Measurements from ENCODE around the gene PDE6H.

DNA sequence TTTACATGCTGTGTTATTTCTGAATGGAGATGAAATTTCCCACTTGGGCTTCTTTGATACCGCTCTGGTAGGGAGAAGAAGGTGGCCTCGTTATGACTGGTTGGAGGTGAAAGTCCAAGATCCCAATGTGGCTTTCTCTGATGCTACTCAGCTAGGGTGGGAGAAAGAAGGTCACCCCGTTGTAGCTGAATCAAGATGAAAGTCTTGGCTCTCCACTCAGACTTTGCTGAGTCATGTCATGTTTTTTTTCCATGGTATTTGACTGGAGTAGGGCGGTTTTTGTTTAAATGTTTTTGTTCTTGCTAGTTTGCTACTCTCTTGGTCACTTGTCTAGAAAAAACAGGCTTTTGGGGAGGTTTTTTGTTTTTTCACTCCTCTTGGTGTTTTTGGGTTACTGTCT lies 2.4 kb upstream of the PDE6H start:
- TF ChIP-seq, protein P1, sequence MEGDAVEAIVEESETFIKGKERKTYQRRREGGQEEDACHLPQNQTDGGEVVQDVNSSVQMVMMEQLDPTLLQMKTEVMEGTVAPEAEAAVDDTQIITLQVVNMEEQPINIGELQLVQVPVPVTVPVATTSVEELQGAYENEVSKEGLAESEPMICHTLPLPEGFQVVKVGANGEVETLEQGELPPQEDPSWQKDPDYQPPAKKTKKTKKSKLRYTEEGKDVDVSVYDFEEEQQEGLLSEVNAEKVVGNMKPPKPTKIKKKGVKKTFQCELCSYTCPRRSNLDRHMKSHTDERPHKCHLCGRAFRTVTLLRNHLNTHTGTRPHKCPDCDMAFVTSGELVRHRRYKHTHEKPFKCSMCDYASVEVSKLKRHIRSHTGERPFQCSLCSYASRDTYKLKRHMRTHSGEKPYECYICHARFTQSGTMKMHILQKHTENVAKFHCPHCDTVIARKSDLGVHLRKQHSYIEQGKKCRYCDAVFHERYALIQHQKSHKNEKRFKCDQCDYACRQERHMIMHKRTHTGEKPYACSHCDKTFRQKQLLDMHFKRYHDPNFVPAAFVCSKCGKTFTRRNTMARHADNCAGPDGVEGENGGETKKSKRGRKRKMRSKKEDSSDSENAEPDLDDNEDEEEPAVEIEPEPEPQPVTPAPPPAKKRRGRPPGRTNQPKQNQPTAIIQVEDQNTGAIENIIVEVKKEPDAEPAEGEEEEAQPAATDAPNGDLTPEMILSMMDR (conservative IDR thresholded peaks at IDR 0.05; ENCODE audit: low read depth, low read length): no peak
- TF ChIP-seq EZH2 (IDR thresholded peaks at IDR 0.05; ENCODE audit: low read length, unreplicated experiment) (no peak), EZH2phosphoT487 (IDR thresholded peaks at IDR 0.05; ENCODE audit: borderline replicate concordance, low read length) (no peak)

All from PC-3 (cell line).